NCI-H748 (cell line): ENCODE data around the gene APBA3.
A peak's percentile ranks its signal among the peaks of the same experiment; 100 is the strongest.

ENCODE experiments used
- DNase-seq: peaks from one replicate; lab custom pipeline; 2025; ENCODE audit not compliant: unreplicated experiment; lab: John Stamatoyannopoulos, UW

Gene APBA3

DNA sequence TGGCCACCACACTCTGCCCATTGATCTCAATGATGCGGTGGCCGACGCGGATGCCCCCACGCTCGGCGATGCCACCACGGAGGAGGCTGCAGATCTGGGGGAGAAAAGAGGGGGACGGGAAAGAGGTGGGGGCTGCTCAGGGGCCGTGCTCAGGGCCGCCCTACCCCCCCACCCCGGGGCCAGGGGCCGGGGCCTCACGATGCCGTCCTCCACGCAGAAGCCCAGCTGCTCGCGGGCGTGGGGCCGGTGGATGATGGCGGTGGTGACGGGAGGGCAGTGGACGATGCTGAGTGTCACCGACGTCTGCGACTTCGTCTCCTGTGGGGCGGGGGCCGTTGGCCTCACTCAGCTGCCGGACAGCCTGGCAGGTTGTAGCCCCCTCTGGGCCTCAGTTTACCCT lies 10.3 kb downstream of the APBA3 start:
- no peak for DNase-seq

DNA sequence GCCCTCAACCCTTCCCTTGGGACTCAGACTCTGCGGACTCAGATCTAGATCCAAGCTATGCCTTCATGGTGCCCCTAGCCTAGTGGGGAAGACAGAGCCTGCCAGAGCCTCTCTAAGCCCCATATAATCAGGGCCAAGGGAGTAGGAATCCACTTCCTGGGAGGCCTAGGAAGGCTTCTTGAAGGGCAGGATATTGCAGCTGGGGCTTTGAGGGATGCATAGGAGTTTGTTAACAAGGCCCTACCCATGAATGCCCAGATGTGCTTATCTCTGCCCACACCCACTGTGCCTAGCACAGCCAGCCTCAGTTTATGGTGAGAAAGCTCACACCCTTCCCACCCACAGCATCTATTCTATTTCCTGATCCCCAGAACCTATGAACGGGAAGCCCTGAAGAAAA lies 11.3 kb downstream of the APBA3 start:
- no peak for DNase-seq

DNA sequence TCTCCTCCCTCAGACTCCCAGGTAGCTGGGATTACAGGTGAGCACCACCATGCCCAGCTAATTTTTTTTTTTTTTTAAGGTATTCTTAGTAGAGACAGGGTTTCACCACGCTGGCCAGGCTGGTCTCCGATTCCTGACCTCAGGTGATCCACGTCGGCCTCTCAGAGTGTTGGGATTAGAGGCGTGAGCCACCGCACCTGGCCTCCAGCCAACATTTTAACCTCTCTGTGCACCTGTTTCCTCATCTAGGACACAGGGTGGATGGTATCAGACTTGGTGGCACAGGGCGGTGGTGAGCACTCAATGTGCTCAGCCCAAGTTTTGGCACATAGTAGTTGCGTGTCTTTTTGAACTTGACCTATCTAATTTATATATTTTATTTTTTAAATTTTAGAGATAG lies 12.5 kb downstream of the APBA3 start:
- no peak for DNase-seq

DNA sequence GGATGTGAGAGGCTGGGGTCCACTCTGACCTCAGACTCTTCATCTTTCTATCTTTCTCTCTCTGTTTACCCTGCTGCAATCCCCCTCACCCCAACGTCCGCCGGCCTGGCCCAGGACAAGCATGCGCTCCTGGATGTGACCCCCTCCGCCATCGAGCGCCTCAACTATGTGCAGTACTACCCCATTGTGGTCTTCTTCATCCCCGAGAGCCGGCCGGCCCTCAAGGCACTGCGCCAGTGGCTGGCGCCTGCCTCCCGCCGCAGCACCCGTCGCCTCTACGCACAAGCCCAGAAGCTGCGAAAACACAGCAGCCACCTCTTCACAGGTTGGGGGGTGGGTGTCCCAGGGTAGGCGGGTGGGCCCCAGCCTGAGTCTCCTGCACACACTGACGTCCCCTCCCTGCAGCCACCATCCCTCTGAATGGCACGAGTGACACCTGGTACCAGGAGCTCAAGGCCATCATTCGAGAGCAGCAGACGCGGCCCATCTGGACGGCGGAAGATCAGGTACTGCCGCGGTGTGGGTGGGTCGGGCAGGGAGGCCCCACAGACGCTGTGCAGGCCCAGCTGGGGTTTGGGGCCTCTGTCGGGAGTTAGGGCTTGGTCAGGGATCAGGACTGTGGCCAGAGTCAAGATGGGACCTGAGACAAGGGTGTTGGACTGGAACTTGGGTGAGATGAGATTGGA lies 15.0 kb downstream of the APBA3 start:
- no peak for DNase-seq

DNA sequence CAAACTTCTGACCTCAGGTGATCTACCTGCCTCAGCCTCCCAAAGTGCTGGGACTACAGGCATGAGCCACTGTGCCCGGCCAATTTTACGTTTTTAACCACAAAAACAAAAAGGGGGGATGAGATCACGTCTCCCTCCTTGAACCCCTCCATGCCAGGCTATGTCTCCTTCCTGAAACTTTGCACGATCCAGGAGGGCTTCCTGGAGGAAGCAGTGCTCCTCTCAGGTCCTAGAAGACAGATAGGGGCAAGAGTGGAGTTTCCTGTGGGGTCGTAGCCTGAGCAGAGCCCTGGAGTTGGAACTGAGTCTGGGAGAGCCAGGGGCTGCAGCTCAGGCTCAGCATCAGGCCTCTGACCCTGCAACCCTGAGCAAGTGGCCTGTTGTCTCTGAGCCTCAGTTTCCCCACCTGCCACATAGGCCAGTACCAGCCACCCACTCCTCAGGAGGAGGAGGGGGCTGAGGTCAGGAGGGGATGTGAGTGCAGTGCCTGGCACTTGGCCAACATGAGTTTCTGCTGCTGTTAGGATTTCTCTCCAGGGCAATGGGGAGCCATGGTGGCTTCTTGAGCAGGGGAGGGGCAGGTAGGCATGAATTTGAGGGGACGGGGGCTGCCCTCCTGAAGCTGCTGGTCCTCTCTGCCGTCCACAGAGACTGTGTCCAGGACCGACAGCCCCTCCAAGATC lies 16.0 kb downstream of the APBA3 start:
- DNase-seq: no peak

DNA sequence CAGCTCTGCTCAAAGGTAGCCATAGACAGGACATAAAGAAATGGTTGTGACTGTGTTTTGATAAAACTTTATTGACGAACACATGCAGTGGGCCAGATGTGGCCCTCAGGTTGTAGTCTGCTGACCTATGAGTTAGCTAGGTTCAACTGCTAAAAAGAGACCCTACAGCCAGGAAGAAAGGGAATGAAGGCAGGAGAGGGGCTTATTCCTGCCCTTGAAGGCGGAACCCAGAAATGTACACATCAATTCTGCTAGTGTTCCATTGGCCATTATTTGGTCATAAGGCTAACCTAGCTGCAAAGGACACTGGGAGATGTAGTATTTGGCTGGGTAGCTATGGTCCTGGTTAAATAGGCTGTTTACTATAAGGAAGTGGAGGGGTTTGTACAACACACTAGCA lies 18.0 kb downstream of the APBA3 start:
- DNase-seq: no peak

DNA sequence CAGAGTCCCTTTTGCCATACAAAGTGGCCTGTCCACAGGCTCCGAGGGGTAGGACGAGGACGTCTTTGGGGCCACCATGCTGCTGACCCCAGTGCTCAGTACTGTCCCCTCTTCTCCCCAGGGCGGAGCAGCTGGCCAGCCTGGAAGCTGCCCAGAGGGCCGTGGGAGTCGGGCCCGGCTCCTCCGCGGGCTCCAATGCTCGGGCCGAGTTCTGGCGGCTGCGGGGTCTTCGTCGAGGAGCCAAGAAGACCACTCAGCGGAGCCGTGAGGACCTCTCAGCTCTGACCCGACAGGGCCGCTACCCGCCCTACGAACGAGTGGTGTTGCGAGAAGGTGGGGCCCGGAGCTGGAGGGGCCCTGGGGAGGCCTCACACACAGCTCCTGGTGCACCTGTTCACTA lies 21.1 kb downstream of the APBA3 start:
- DNase-seq: no peak

DNA sequence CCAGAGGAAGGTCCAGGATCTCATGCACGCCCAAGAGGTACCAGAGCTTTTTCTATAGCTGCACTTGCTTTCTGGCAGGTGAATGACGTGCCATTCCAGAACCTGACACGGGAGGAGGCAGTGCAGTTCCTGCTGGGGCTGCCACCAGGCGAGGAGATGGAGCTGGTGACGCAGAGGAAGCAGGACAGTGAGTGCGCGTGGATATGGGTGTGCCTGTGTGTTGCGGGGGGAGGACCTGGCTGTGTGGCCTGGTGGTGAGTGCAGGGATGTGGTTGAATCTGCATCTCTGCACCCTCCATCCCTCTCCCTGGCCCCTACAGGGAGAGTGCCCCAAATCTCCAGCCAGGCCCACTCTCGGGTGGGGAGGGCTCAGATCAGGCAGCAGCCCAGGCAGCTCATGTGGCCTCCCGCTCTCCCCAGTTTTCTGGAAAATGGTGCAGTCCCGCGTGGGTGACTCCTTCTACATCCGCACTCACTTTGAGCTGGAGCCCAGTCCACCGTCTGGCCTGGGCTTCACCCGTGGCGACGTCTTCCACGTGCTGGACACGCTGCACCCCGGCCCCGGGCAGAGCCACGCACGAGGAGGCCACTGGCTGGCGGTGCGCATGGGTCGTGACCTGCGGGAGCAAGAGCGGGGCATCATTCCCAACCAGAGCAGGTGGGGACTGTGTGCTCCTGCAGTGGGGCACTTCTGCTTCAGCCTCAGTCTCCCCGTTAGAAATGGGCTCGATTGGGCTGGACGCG lies 22.8 kb downstream of the APBA3 start:
- DNase-seq: no peak

DNA sequence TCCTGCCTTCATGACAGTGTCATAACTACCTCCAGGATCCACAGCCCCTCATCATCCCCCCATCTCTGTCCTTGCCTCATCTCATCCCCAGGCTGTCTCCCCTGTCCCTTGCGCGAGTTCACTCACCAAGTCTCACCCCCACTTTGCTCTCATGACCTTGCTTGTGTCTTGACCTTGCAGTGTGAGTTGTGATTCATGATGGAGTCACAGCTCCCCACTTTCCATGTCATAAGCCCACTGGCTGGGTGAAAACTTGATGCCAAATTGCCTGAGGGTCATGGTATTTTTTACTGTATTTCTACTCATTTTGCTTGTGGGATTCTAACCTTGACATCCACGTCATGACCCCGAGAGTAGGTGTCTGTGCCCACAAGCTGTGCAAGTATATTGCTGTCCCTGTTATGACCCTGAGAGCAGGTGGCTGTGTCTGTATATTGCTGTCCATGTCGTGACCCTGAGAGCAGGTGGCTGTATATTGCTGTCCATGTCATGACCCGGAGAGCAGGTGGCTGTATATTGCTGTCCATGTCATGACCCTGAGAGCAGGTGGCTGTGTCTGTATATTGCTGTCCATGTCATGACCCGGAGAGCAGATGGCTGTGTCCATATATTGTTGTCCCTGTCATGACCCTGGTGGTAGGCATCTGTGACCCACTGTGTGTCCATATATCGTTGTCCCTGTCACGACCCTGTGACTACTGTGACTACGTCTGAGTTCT lies 23.8 kb downstream of the APBA3 start:
- DNase-seq: no peak

DNA sequence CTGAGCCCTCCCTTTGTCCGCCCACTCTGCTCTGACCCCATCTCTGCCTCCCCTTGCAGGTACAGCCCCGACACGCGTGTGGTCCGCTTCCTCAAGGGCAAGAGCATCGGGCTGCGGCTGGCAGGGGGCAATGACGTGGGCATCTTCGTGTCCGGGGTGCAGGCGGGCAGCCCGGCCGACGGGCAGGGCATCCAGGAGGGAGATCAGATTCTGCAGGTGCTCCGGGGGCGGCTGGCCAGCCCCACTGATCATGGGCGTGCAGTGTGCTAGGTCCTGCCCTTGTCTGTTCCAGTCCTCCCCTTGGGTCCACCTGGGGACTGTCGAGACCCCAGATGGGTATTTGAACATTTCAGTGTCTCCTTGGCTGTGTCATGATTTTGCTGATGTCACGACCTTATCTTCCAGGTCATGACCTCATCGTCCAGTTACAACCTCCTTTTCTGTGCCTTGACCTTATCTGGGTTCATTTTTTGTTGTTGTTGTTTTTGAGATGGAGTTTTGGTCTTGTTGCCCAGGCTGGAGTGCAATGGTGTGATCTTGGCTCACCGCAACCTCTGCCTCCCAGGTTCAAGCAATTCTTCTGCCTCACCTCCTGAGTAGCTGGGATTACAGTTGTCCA lies 25.3 kb downstream of the APBA3 start:
- DNase-seq: no peak

DNA sequence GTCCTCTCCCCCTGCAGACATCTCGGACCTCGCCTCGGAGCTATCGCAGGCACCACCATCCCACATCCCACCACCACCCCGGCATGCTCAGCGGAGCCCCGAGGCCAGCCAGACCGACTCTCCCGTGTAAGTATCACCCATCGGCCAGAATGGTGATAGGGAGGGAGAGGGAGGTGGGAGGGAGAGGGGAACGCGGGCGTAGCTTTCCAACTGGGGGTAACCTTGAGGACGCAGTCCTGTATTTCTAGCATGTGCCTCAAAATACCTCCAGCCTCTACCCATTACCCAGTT lies 27.2 kb downstream of the APBA3 start:
- no peak for DNase-seq

DNA sequence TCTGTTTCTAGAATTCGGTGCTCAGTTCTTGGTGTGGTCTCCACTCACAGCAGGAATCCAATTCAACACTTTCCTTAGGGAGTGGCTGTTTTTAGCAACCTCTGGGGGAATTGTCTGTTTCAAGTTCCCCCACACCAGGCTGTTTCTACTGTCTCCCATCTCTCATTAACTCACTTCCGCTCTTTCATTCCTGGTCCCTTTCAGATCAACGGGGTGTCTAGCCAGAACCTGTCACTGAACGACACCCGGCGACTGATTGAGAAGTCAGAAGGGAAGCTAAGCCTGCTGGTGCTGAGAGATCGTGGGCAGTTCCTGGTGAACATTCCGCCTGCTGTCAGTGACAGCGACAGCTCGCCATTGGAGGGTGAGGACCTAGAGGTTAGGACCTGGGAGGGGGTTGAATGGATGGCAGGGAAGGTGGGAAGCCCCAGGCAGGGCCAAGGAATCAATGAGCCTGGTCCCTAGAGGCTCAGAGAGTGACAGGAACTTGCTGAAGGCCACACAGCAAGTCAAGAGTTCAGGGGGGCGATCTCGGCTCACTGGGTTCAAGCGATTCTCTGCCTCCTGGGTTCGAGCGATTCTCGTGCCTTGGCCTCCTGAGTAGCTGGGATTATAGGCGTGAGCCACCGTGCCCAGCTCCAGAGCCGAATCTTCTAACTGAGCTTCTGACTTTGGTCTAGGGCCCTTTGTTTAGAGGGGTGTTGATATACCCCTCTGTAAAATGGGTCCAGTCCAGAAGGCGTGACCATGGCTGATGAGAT lies 27.8 kb downstream of the APBA3 start:
- no peak for DNase-seq

DNA sequence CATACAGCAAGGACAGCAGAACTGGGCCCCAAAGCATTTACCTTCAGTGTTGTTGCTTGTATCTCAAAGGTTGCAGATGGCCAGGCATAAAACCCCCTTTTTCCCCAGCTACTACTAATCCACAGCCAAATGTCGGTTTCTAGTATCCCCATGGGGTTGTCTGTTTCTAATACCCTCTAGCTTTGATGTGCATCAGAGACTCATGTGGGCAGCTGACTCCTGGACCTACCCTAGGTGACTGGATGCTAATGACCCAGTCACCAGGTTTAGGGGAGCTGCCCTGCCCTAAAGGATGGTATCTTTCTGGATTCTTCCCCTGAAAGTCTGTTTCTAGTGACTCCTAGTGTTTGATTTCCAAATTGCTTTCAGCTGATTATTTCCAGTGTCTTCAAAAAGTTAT lies 29.4 kb downstream of the APBA3 start:
- no peak for DNase-seq

DNA sequence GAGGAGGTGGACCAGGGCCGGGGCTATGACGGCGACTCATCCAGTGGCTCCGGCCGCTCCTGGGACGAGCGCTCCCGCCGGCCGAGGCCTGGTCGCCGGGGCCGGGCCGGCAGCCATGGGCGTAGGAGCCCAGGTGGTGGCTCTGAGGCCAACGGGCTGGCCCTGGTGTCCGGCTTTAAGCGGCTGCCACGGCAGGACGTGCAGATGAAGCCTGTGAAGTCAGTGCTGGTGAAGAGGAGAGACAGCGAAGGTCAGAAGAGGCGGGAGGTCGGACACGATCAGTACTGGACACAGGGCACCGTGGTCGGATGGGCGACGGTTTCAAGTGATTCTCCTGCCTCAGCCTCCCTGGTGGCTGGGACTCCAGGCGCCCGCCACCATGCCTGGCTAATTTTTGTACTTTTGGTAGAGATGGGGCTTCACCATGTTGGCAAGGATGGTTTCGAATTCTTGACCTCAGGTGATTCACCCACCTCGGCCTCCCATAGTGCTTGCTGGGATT lies 31.0 kb downstream of the APBA3 start:
- no peak for DNase-seq

DNA sequence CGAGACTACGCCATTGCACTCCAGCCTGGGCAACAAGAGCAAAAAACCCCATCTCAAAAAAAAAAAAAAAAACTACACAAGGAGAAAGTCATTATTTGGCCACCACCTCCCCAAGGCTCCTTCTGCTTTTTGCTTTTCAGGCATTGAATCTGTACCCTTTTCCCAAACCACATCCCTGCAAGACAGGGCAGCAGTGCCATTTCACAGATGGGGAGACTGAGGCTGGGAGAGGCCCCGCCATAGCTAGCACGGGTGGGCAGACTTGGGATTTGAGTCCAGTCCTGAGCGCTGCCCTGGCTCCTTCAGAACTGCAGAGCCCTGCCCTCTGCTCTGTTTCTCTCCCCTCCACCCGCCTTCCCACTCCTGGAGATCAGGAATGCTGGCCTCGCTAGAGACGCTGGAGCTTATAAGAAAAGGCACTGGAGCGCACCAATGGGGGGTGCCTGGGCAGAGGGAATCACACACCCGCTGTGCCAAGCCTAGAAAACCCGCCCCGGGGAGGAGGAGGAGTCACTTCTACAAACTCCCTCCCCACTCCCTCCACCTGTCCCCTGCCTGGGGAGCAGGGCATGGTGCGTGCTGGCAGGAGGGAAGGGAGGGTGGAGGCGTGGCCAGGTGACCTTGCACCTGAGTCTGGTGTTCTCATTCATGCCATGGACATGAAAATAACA lies 35.7 kb downstream of the APBA3 start:
- peak; percentile 53 for DNase-seq

DNA sequence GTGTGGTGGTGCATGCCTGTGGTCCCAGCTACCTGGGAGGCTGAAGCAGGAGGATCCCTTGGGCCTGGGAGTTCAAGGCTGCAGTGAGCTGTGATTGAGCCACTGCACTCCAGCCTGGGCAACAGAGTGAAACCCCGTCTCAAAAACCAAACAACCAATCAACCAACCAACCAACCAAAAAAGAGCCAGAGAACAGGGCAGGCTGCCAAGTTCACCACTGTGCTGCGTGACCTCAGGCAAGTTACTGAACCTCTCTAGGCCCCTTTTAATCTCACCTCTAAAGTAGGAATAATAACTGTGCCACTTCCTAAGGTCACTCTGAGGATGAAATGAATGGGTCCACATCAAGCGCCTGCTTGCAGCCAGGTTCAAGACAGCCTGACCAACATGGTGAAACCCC lies 36.4 kb downstream of the APBA3 start:
- no peak for DNase-seq

DNA sequence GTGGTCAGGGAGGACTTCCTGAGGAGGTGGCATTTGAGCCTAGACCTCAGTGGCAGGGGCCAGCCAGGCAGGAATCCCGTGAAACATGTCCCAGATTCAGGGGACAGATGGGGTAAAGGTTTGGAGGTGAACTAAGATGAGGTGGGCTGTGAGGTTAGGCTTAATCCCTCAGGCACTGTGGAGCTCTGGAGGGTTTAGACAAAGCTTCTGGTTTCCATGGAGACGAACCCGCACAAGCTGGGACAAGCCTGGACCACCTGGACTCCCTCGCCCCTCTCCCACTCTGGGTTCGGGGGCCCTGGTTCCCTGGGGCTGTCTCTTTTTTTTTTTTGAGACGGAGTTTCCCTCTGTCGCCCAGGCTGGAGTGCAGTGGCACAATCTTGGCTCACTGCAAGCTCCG lies 37.6 kb downstream of the APBA3 start:
- peak; percentile 35 for DNase-seq

DNA sequence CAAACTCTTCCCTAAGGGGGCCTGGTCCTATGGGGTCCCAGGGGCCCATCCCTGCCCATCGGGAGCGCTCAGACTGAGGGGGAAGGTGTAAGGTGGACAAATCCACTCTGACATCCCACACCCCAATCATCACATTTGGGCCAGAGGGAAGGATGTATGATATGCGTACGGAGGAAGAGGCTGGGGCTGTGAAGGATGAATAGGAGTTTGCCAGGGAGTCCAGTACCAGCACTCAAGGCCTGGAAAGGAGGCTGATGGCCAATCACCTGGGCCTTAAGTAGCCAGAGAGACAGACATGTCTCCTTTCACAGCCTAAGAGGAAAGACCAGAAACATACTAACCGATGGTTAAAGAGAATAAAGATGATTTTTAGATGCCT lies 38.4 kb downstream of the APBA3 start:
- no peak for DNase-seq

DNA sequence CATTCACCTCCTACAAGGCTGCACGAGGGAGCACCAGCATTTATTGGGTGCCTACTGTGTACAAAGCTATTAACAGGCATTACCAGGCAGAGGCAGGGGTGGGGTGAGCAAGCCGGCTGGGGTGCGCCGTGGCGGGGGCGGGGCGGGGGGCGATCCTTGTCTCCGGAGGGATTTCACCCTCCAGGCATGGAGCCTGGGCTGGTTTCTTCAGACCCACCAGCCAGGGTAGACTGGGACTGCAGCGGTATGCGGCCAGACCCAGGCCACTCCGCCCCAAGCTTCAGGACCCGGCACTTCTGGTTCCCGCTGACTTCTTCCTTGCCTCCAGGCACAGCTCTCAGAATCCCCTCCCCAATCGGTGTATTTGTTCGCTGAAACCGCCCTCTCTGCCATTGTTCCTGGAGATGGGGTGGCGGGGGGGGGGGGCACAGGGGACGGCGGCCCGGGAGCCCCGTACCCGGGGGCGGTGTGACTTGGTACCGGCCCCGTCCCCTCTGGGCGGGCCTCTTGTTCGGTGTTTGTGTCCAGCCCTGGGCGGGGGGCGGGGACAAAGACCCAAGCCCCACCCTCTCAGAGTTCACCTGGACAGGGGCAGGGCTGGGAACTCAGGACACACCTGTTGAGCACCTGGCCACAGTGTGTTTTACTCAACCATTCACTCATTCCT lies 38.9 kb downstream of the APBA3 start:
- DNase-seq: peak; percentile 55
